ENCODE measurements around the gene PARP8.
"Not testable (repeated sequence)": the region's sequence is repeated elsewhere in the genome, so short reads cannot be mapped to it uniquely, and the experiment has no call there.

Gene PARP8

GRCh38 chr5:50655810-50656205, 10.6 kb upstream of the PARP8 start:
- H3K4me3 ChIP-seq (replicated peaks; ENCODE audit: low read depth, low read length): no peak overlapping the region
- no peak for DNase-seq (ENCODE audit: low read depth)
- TF ChIP-seq CTCF (IDR thresholded peaks at IDR 0.05; ENCODE audit: low read length, missing control alignments): no peak

GRCh38 chr5:50657044-50657443, 9.4 kb upstream of the PARP8 start:
- DNase-seq (ENCODE audit: low read depth): no peak
- no peak for TF ChIP-seq CTCF (IDR thresholded peaks at IDR 0.05; ENCODE audit: low read length, missing control alignments)
- no peak overlapping the region for H3K4me3 ChIP-seq (replicated peaks; ENCODE audit: low read depth, low read length)

- TF ChIP-seq CTCF (IDR thresholded peaks at IDR 0.05; ENCODE audit: low read length, missing control alignments): no peak
- DNase-seq (ENCODE audit: low read depth): no peak
- H3K4me3 ChIP-seq (replicated peaks; ENCODE audit: low read depth, low read length): no peak overlapping the region
Observed at GRCh38 chr5:50658246-50658645, 8.2 kb upstream of the PARP8 start.

- no peak overlapping the region for H3K4me3 ChIP-seq (replicated peaks; ENCODE audit: low read depth, low read length)
- TF ChIP-seq CTCF (IDR thresholded peaks at IDR 0.05; ENCODE audit: low read length, missing control alignments): no peak
- no peak for DNase-seq (ENCODE audit: low read depth)
Observed at GRCh38 chr5:50663636-50664035, 2.8 kb upstream of the PARP8 start.

- TF ChIP-seq CTCF (IDR thresholded peaks at IDR 0.05; ENCODE audit: low read length, missing control alignments): no peak
- peak; percentile 4 for DNase-seq (ENCODE audit: low read depth)
- no peak overlapping the region for H3K4me3 ChIP-seq (replicated peaks; ENCODE audit: low read depth, low read length)
Observed at GRCh38 chr5:50665091-50665490, 1.3 kb upstream of the PARP8 start.

GRCh38 chr5:50665761-50666202, 655 bp upstream of the PARP8 start:
- not testable (repeated sequence) for DNase-seq (ENCODE audit: low read depth)
- H3K4me3 ChIP-seq (replicated peaks; ENCODE audit: low read depth, low read length): peak overlapping the region; percentile 72

GRCh38 chr5:50667023-50667652, 701 bp downstream of the PARP8 start:
- peak; percentile 53 for DNase-seq (ENCODE audit: low read depth)
- peak overlapping the region; percentile 72 for H3K4me3 ChIP-seq (replicated peaks; ENCODE audit: low read depth, low read length)
- no peak for TF ChIP-seq CTCF (IDR thresholded peaks at IDR 0.05; ENCODE audit: low read length, missing control alignments)
